IMR-90 (cell line): ENCODE results near the gene FCSK. TPM values are rescaled to one million over a fixed set of nuclear protein-coding genes. Genes with fewer than 3 reads are reported as not detected.

Source experiments
- ATAC-seq: fragments of 200-7000 bp; cut with Tn5 transposase; 2 replicates; pipeline ENCODE4 v1.9.1; 2020; ENCODE audit warnings: low read depth, mild to moderate bottlenecking, moderate library complexity
- BruUV-seq: library from RNA; stranded (reverse); fragments of 400-500 nt; replicated peaks from 2 replicates; lab custom pipeline; 2021; lab: Mats Ljungman, UMichigan
- CTCF ChIA-PET: fragments of 300-600 bp; formaldehyde crosslinking; extraction: SDS; loops from one replicate; lab custom pipeline; 2021; ENCODE audit warnings: antibody characterized with exemption; lab: Yijun Ruan, JAX
- POLR2A ChIA-PET: fragments of 300-600 bp; sonication (Branson Sonifier 250); formaldehyde crosslinking; loops from one replicate; lab custom pipeline; 2022; ENCODE audit warnings: antibody characterized with exemption; ENCODE audit not compliant: unreplicated experiment; lab: Charles Lee
- DNase-seq: peaks from one replicate; pipeline ENCODE4 v3.0.0; 2013
- H2AFZ ChIP-seq: replicated peaks from 2 replicates; pipeline ENCODE3; 2013; ENCODE audit warnings: low read length, mild to moderate bottlenecking; ENCODE audit not compliant: poor library complexity
- H2AK5ac ChIP-seq: 2 replicates; pipeline ENCODE4 v1.6.1; 2013; ENCODE audit warnings: low read depth, low read length, inconsistent platforms
- H2AK9ac ChIP-seq: replicated peaks from 2 replicates; pipeline ENCODE3; 2013; ENCODE audit warnings: mild to moderate bottlenecking, low read depth, low read length, moderate library complexity; ENCODE audit not compliant: poor library complexity
- H2BK120ac ChIP-seq: 2 replicates; pipeline ENCODE4 v1.6.1; 2013; ENCODE audit warnings: low read depth, low read length, inconsistent platforms
- H2BK15ac ChIP-seq: 3 replicates; pipeline ENCODE4 v1.6.1; 2013; ENCODE audit warnings: low read depth, low read length, inconsistent platforms
- H2BK20ac ChIP-seq: 2 replicates; pipeline ENCODE4 v1.6.1; 2013; ENCODE audit warnings: low read depth, mild to moderate bottlenecking, inconsistent platforms, low read length, moderate library complexity
- H2BK5ac ChIP-seq: 2 replicates; pipeline ENCODE4 v1.6.1; 2013; ENCODE audit warnings: mild to moderate bottlenecking, low read depth, low read length, inconsistent platforms; ENCODE audit not compliant: poor library complexity, severe bottlenecking
- H3K14ac ChIP-seq: replicated peaks from 2 replicates; pipeline ENCODE4 v1.6.1; 2013; ENCODE audit warnings: low read depth, low read length, inconsistent platforms
- H3K18ac ChIP-seq: 2 replicates; pipeline ENCODE4 v1.6.1; 2013; ENCODE audit warnings: low read depth, low read length, control low read depth
- H3K23ac ChIP-seq: 2 replicates; pipeline ENCODE4 v1.6.1; 2013; ENCODE audit warnings: low read depth, low read length, inconsistent platforms
- H3K27ac ChIP-seq: 2 replicates; pipeline ENCODE4 v1.5.1; 2013; ENCODE audit warnings: mild to moderate bottlenecking, control low read depth, low read length; ENCODE audit not compliant: insufficient read depth
- H3K27me3 ChIP-seq: 2 replicates; pipeline ENCODE4 v1.6.1; 2013; ENCODE audit warnings: low read length; ENCODE audit not compliant: control insufficient read depth, insufficient read depth
- H3K36me3 ChIP-seq: 2 replicates; pipeline ENCODE4 v1.6.1; 2013; ENCODE audit warnings: low read length, mixed read lengths; ENCODE audit not compliant: control insufficient read depth, insufficient read depth
- H3K4ac ChIP-seq: 2 replicates; pipeline ENCODE4 v1.6.1; 2013; ENCODE audit warnings: low read depth, low read length, inconsistent platforms
- H3K4me1 ChIP-seq: 2 replicates; pipeline ENCODE4 v1.6.1; 2013; ENCODE audit warnings: low read length, mixed read lengths; ENCODE audit not compliant: control insufficient read depth, insufficient read depth
- H3K4me2 ChIP-seq: 2 replicates; pipeline ENCODE4 v1.6.1; 2013; ENCODE audit warnings: low read depth, mild to moderate bottlenecking, control low read depth, low read length, moderate library complexity
- H3K4me3 ChIP-seq: 2 replicates; pipeline ENCODE4 v1.5.1; 2013; ENCODE audit warnings: low read depth, mild to moderate bottlenecking, control low read depth, low read length, moderate library complexity; ENCODE audit not compliant: insufficient read depth
- H3K56ac ChIP-seq: 2 replicates; pipeline ENCODE4 v1.6.1; 2013; ENCODE audit warnings: low read length, inconsistent platforms; ENCODE audit not compliant: insufficient read depth; ENCODE audit errors: extremely low read depth
- H3K79me1 ChIP-seq, 2 experiments: 2 replicates each; pipeline ENCODE4 v1.6.1; 2013; ENCODE audit warnings: low read length in 2 of 2, inconsistent platforms in 1 of 2, low read depth in 1 of 2
- H3K9ac ChIP-seq: 2 replicates; pipeline ENCODE4 v1.6.1; 2013; ENCODE audit warnings: low read depth, low read length, control low read depth
- H3K9me1 ChIP-seq: 2 replicates; pipeline ENCODE4 v1.6.1; 2013; ENCODE audit warnings: low read length, inconsistent platforms; ENCODE audit not compliant: insufficient read depth
- H3K9me3 ChIP-seq: 2 replicates; pipeline ENCODE4 v1.6.1; 2013; ENCODE audit warnings: low read length; ENCODE audit not compliant: control insufficient read depth, insufficient read depth
- H4K20me1 ChIP-seq: 2 replicates; pipeline ENCODE4 v1.6.1; 2013; ENCODE audit warnings: low read length, inconsistent platforms; ENCODE audit not compliant: insufficient read depth
- H4K5ac ChIP-seq: 2 replicates; pipeline ENCODE4 v1.6.1; 2013; ENCODE audit warnings: mild to moderate bottlenecking, low read depth, low read length, control low read depth
- H4K8ac ChIP-seq, 2 experiments: 2 replicates each; pipeline ENCODE4 v1.6.1; 2013; ENCODE audit warnings: low read depth in 2 of 2, low read length in 2 of 2, control low read depth in 1 of 2, inconsistent platforms in 1 of 2
- H4K91ac ChIP-seq: 2 replicates; pipeline ENCODE4 v1.6.1; 2013; ENCODE audit warnings: low read depth, low read length, inconsistent platforms; ENCODE audit not compliant: insufficient read depth
- CEBPB ChIP-seq: IDR thresholded peaks from 2 replicates; pipeline ENCODE4 v1.6.1; 2012; ENCODE audit warnings: low read depth, low read length, improper control_type of control experiment
- CHD1 ChIP-seq: IDR thresholded peaks from 2 replicates; pipeline ENCODE4 v1.6.1; 2012; ENCODE audit warnings: low read depth, low read length, improper control_type of control experiment
- MAFK ChIP-seq: IDR thresholded peaks from 2 replicates; pipeline ENCODE4 v1.6.1; 2012; ENCODE audit warnings: low read depth, low read length, improper control_type of control experiment
- NFE2L2 ChIP-seq: fragments of 150-350 bp; IDR thresholded peaks from 2 replicates; pipeline ENCODE4 v1.6.1; 2016; ENCODE audit warnings: low read depth, mild to moderate bottlenecking, low read length
- POLR2A ChIP-seq: IDR thresholded peaks from 2 replicates; pipeline ENCODE4 v1.6.1; 2012; ENCODE audit warnings: mild to moderate bottlenecking, low read depth, low read length
- RCOR1 ChIP-seq: IDR thresholded peaks from 2 replicates; pipeline ENCODE4 v1.6.1; 2012; ENCODE audit warnings: mild to moderate bottlenecking, low read length, improper control_type of control experiment; ENCODE audit not compliant: insufficient replicate concordance
- SMC3 ChIP-seq: fragments of 150-350 bp; IDR thresholded peaks from 2 replicates; pipeline ENCODE4 v1.6.1; 2016; ENCODE audit warnings: low read depth, mild to moderate bottlenecking, antibody characterized with exemption, low read length, moderate library complexity
- WGBS, 2 experiments: methylation state at CpG; one replicate each; pipeline versions ENCODE4 v1.1.5 to v1.1.7; 2013; ENCODE audit warnings: missing lambda C conversion rate in 2 of 2; ENCODE audit not compliant: insufficient read length in 1 of 2; ENCODE audit errors: extremely low coverage in 2 of 2; 5-methylcytosine and 5-hydroxymethylcytosine counted together
- dilution Hi-C: fragments of 300-500 bp; cut with HindIII; formaldehyde crosslinking; loops from one replicate; pipeline ENCODE4 v1.14.3; 2018; ENCODE audit warnings: low sequenced_read_pairs; ENCODE audit not compliant: unreplicated experiment
- in situ Hi-C: fragments of 300-500 bp; cut with MboI; formaldehyde crosslinking; loops from 3 replicates; pipeline ENCODE4 v1.14.3; 2019; ENCODE audit warnings: low sequenced_read_pairs, inconsistent platforms, mixed read lengths
- intact Hi-C: fragments of 100-400 bp; cut with micrococcal nuclease; formaldehyde crosslinking; loops from 2 replicates; pipeline ENCODE4 v1.10.0; 2022
- polyA plus RNA-seq, 3 experiments: library from polyadenylated mRNA; depleted of rRNA; stranded (reverse); fragments of >200 nt; gene quantifications; 2 replicates each; pipeline ENCODE4 v1.2.3, GENCODE V29; 2012; ENCODE audit warnings: low replicate concordance in 1 of 3
- total RNA-seq: library from RNA; depleted of rRNA; stranded (reverse); fragments of >200 nt; gene quantifications from 2 replicates; pipeline ENCODE4 v1.2.3, GENCODE V29; 2012

FCSK gene
- total and polyA plus RNA-seq, 2 of the 4 experiments (the other 2 are of a cell fraction): 6.1 to 7.2 TPM

- H2AK9ac ChIP-seq: peak overlapping the region; percentile 96
- peak overlapping the region; percentile 56 for H2BK120ac ChIP-seq
- H4K5ac ChIP-seq: peak overlapping the region; percentile 26; the same call in 1 of the 2 replicates
- WGBS, 2 experiments: 2% methylated on average over 10 of the region's 22 CpGs; no CpG with 5 or more reads in 1 of the 2 experiments
- H2BK5ac ChIP-seq: peak overlapping the region; percentile 68
- peak overlapping the region; percentile 47 for H3K9ac ChIP-seq
- peaks cover 11 to 55% of the 10 kb centered on the region in 2 experiments for H3K79me1 ChIP-seq
- DNase-seq: peak; percentile 69
- no peaks in the 10 kb centered on the region for H3K9me3 ChIP-seq
- ATAC-seq: 0 out of 2 replicates have a peak, but pooled peaks have one; percentile 4
- H3K56ac ChIP-seq: peak overlapping the region; percentile 73
- TF ChIP-seq SMC3: no peak
- TF ChIP-seq POLR2A: peak; percentile 47; the same call in 1 of the 2 replicates
- TF ChIP-seq CHD1: 0 out of 2 replicates have a peak, but pooled peaks have one; percentile 24
- no peak for TF ChIP-seq RCOR1
- 0 out of 2 replicates have a peak, but pooled peaks have one; percentile 18 for TF ChIP-seq CEBPB
- no peak for TF ChIP-seq NFE2L2
- no peak for TF ChIP-seq MAFK
- H4K91ac ChIP-seq: peak overlapping the region; percentile 78
- H3K9me1 ChIP-seq: peaks cover 25% of the 10 kb centered on the region
- H2AK5ac ChIP-seq: peak overlapping the region; percentile 92
- H3K4me2 ChIP-seq: peak overlapping the region; percentile 79
- H3K27ac ChIP-seq: peak overlapping the region; percentile 72
- peak overlapping the region; percentile 61 for H3K18ac ChIP-seq
- H3K4me3 ChIP-seq: peak overlapping the region; percentile 55
- BruUV-seq: no TSS peak
- peak overlapping the region; percentile 29 for H2BK20ac ChIP-seq
- peak overlapping the region; percentile 11 to 72; a peak in 2 of 4 replicates for H4K8ac ChIP-seq
- H4K20me1 ChIP-seq: peaks cover 47% of the 10 kb centered on the region
- peak overlapping the region; percentile 94 for H3K14ac ChIP-seq
- dilution Hi-C loops: no loop called here
- H3K4ac ChIP-seq: peak overlapping the region; percentile 88
- H2BK15ac ChIP-seq: peak overlapping the region; percentile 16; the same call in 1 of the 3 replicates
- in situ Hi-C loops: no loop called here
- H3K4me1 ChIP-seq: peaks cover 22% of the 10 kb centered on the region
- peaks cover 4% of the 10 kb centered on the region; the same call in 1 of the 2 replicates for H3K36me3 ChIP-seq
- H3K27me3 ChIP-seq: no peaks in the 10 kb centered on the region
- POLR2A ChIA-PET: interaction anchor here (0.5 kb wide), 1 partner anchor 301 kb away, joined by 3 read pairs; no protein-coding TSS in a partner anchor
- CTCF ChIA-PET: interaction anchor here (0.6 to 1.1 kb wide), 2 partner anchors 16 to 58 kb away, joined by 4 read pairs; no protein-coding TSS in a partner anchor
- H3K23ac ChIP-seq: peak overlapping the region; percentile 98
- intact Hi-C loops: loop anchor here (1.0 to 2.0 kb wide), 2 partner anchors 10 to 57 kb away; no protein-coding TSS in a partner anchor
- H2AFZ ChIP-seq: peak overlapping the region; percentile 97
Measured at GRCh38 chr16:70437582-70438557, 16.5 kb upstream of the FCSK start.
